Astrocyte of the spinal cord (primary cell): ENCODE data around the gene IL22RA2.

ENCODE experiments used
- DNase-seq: peaks from one replicate; pipeline ENCODE4 v3.0.0; 2011; ENCODE audit warnings: low read depth, low spot score
- H3K4me3 ChIP-seq: 2 replicates; pipeline ENCODE4 v1.5.1; 2011; ENCODE audit warnings: low read depth, mild to moderate bottlenecking, low read length, moderate library complexity
- in situ Hi-C: cut with HindIII; loops from 2 replicates; pipeline ENCODE4 v1.10.0; 2017; ENCODE audit warnings: low sequenced_read_pairs
- TF ChIP-seq, protein P1 (sequence below): IDR thresholded peaks from 2 replicates; pipeline ENCODE4 v1.5.1; 2012; ENCODE audit warnings: low read depth, mild to moderate bottlenecking, low read length, inconsistent platforms

The IL22RA2 gene

DNA sequence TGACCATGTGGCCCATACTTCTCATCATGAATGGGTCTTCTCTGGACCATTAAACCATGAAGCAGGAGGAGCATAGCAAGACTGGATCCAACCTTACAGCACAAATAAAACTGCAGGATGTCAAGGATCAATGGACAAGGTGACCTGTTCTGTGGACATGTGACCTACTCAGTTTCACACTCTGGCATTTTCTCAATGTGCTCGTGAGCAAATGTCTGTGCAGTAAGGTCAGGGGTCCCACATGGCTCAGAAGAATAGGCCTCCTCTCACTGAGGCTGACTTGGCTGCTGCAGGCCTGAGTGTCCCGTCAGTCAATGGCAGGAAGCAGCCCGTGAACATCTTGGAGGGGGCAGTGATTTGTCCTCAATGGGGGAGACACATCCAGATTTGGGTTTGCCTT, 68.5 kb downstream of the IL22RA2 start:
- in situ Hi-C loops: no loop called here
- H3K4me3 ChIP-seq: no peak overlapping the region
- TF ChIP-seq, protein P1, sequence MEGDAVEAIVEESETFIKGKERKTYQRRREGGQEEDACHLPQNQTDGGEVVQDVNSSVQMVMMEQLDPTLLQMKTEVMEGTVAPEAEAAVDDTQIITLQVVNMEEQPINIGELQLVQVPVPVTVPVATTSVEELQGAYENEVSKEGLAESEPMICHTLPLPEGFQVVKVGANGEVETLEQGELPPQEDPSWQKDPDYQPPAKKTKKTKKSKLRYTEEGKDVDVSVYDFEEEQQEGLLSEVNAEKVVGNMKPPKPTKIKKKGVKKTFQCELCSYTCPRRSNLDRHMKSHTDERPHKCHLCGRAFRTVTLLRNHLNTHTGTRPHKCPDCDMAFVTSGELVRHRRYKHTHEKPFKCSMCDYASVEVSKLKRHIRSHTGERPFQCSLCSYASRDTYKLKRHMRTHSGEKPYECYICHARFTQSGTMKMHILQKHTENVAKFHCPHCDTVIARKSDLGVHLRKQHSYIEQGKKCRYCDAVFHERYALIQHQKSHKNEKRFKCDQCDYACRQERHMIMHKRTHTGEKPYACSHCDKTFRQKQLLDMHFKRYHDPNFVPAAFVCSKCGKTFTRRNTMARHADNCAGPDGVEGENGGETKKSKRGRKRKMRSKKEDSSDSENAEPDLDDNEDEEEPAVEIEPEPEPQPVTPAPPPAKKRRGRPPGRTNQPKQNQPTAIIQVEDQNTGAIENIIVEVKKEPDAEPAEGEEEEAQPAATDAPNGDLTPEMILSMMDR: no peak
- no peak for DNase-seq

DNA sequence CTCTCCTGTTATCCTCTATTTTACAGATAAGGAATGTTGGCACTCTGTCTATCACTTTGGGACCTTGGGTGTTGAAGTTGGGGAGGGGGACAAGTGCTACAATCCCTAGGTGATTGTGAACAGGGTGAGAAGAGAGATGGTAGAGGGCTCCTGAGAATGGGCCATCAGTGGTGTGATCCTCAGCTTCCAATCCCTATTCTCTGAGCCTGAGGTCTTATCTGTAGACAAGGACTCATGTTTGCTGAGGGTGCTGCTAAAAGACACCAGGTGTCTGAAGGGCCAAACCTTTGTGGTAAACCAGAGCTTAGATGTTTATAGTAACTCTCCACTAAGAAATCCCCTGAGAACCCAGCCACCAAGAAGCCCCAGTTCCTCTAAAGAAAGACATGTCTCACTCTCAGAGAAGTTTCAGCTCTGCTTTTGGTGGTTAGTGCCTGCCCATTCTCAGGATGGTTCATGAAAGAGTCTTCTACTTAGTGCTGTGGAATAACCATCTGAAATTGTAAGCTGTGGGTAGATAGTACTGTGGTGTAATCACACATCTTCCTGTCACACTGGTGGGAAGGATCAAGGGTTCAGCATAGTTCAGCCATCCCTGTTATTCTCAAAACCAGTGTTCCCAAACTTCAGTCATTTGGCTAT, 70.5 kb downstream of the IL22RA2 start:
- in situ Hi-C loops: no loop called here
- no peak for DNase-seq
- TF ChIP-seq, protein P1: no peak
- no peak overlapping the region for H3K4me3 ChIP-seq

DNA sequence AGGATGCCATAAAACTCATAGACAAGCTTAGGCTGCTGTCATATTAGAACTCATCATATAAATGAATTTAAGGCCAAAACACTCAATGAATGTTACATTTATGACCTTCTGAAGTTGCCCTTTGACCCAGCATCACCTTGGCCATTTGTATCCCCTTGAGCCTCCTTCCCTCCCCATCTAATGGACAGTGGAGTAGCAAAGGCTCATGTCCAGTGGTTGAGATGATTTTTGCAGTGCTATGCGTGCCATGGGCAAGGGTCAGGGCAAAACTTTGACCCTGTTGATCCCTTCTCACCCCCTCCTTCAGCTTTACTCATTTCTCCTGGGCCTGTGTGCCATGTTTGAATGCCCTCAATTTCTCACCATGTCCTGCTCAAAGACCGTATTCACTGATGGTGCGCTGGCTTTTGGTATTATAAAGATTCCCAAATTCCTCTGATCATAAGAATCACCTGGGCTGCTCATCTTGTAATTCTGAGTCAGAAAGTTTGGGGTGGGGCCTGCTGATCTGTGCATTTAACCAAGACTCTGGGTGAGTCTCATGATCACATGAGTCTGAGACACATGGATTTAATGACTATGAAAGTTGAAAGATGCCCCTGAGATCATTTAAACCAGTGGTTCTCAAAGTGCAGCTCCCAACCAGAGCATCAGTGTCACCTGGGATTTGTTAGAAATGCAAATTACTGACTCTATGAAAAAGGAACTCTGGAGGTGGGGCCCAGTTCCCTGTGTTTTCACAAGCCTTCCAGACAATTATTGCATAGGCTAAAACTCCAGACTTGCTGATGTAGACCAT, 71.2 kb downstream of the IL22RA2 start:
- TF ChIP-seq, protein P1: no peak
- no peak overlapping the region for H3K4me3 ChIP-seq
- DNase-seq: no peak
- in situ Hi-C loops: no loop called here

DNA sequence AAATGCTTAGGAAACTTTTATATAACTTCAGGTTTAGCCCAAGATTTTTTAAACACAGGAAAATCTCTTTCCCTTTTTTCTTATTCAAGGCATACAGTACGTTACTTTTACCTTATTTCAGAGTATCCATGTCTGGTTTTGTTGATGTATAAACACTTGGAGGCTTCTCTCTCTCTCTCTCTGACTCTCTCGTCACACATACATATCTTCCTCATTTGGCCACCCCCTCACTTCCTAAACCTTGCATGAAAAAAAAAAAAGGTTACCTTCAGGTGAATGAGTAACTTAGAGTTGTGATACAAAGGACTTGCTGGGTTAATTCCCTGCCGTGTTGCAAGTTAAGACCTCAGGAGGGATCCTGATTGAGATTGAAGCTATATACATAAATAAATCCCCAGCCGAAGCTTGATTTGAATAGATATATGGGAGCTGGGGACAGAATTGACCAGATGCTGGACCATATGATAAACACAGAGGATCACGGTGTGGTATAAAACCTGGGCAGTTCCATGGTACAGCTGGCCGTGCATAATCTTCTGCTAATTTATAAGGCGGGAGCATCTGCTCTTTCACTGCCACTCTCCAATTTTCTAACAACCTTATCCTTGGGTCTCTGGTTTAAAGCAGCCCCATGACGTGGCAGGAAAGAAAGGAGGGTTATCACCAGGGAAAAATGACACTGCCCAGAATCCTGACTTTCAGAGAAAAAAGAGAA, 73.6 kb downstream of the IL22RA2 start:
- no peak for DNase-seq
- in situ Hi-C loops: no loop called here
- TF ChIP-seq, protein P1: no peak

DNA sequence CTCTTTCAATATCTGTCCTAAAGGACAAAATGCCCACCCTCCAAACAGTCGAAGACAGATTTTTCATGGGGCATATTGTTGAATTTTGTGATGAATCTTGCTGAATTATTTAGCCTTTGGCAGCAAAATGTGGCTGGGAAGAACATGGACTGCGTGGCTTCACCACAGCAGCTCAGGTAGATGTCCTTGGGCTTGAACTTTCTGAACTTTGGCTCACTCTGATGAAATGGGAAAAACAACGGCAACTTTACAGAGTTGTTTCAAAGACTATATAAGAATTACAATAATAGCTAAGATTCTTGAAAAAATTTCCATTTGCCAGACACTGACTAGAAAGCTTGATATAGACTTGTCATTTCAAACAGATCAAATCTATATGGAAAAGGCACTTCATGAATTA, 75.9 kb downstream of the IL22RA2 start:
- no peak overlapping the region for H3K4me3 ChIP-seq
- DNase-seq: no peak
- in situ Hi-C loops: no loop called here
- TF ChIP-seq, protein P1: no peak

More for the DNA sequence above, 73.6 kb downstream of the IL22RA2 start:
- H3K4me3 ChIP-seq: no peak overlapping the region

DNA sequence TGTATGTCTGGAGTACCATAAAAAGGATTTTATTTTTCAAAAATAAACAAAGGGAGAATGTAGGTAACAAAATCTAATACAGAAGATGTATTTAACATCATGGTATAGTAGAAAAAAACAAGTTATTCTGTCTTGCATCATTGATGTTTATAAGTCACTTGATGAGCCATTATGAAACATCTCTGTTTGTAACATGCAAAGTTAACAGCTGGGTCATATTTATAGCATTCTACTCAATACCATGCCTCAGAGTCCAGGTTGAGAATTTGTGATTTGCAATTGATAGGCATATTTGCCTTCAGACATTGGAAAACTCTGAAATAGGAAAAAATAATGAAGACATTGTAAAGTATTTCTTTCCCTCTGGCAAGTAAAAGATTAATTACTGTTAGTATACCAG, 76.4 kb downstream of the IL22RA2 start:
- TF ChIP-seq, protein P1: no peak
- in situ Hi-C loops: no loop called here
- H3K4me3 ChIP-seq: no peak overlapping the region
- DNase-seq: no peak
